Left lung (tissue), 10 donors: ENCODE measurements around the gene TICAM2. TPM values are rescaled to one million over a fixed set of nuclear protein-coding genes. Genes with fewer than 3 reads are reported as not detected.

Source experiments
- ATAC-seq: fragments of 200-7000 bp; cut with Tn5 transposase; one replicate; pipeline ENCODE4 v1.9.1; 2020; ENCODE audit warnings: moderate library complexity
- DNase-seq, 4 donors: peaks; one replicate each; pipeline ENCODE4 v3.0.0-alpha.2; 2013 to 2020
- H3K27ac ChIP-seq, 2 donors: fragments of 200-600 bp; sonication (generic) in 1 of 2; one replicate each; pipeline versions ENCODE4 v1.5.0 to v1.8.0; 2020 to 2021
- H3K27me3 ChIP-seq, 2 donors: fragments of 200-600 bp; sonication (generic) in 1 of 2; one replicate each; pipeline versions ENCODE4 v1.5.0 to v1.8.0; 2020 to 2021
- H3K36me3 ChIP-seq, 2 donors: fragments of 200-600 bp; sonication (generic) in 1 of 2; one replicate each; pipeline versions ENCODE4 v1.5.0 to v1.8.0; 2020 to 2021
- H3K4me1 ChIP-seq, 2 donors: fragments of 200-600 bp; one replicate each; pipeline ENCODE4 v1.8.0; 2021
- H3K4me3 ChIP-seq, 2 donors: fragments of 200-600 bp; sonication (generic) in 1 of 2; one replicate each; pipeline versions ENCODE4 v1.5.0 to v1.8.0; 2020 to 2021; ENCODE audit warnings: mild to moderate bottlenecking in 1 of 2
- H3K9me3 ChIP-seq, 2 donors: fragments of 200-600 bp; sonication (generic) in 1 of 2; one replicate each; pipeline versions ENCODE4 v1.5.0 to v1.8.0; 2020 to 2021
- CTCF ChIP-seq, 2 donors: fragments of 200-600 bp; sonication (generic) in 1 of 2; IDR thresholded peaks; one replicate each; pipeline versions ENCODE4 v1.5.0 to v1.8.0; 2021; ENCODE audit warnings: antibody characterized with exemption in 2 of 2
- intact Hi-C, 2 donors: fragments of 100-400 bp; cut with DNase I; formaldehyde crosslinking; loops; one replicate each; pipeline versions ENCODE4 v1.11.2 to v1.14.2; 2022
- polyA plus RNA-seq, 6 donors: library from polyadenylated mRNA; unstranded; fragments of 120-200 nt; gene quantifications; one replicate each; pipeline ENCODE4 v1.2.1, GENCODE V29; 2013; ENCODE audit not compliant: insufficient read length in 6 of 6
- total RNA-seq, 2 donors: library from RNA; stranded (reverse); fragmentation: NEBNext Ultra II Directional; extraction: Animal tissue kit (Norgen Biotek cat#: 25700); gene quantifications; one replicate each; pipeline ENCODE4 v1.2.1, GENCODE V29; 2021
- donor health status: DM: no; HTN: yes; CAD: no.
- donor health status: DM: no; HTN: no; CAD: no.

Gene TICAM2
- total and polyA plus RNA-seq, 8 donors, result 3.2 to 8.6 (median 6.4) TPM

DNA sequence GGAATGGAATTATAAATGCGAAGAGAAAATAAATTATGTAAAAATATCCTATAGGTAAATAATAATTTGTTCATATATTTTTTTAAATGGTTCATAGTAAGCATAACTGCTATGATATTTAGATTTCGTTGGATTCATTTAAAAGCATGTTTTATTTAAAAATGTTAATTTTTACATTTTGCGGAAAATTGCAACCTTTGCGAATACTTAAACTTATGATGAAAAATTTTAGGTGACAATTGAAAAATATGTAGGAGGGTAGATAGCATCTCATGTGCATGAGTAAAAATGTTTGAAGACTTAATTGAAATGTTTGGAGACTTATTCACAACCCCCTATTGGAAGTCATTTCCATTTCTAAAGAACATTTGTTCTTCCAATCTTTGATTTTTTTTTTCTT is 53.6 kb downstream of the TICAM2 start:
- H3K27me3 ChIP-seq, result no peaks in the 10 kb centered on the region
- intact Hi-C loops, result no loop called here
- H3K4me3 ChIP-seq, result no peak overlapping the region
- no peak for TF ChIP-seq CTCF (IDR thresholded peaks at IDR 0.05)
- no peaks in the 10 kb centered on the region for H3K36me3 ChIP-seq
- no peak overlapping the region for H3K27ac ChIP-seq
- H3K4me1 ChIP-seq, result peaks cover 0 to 5% of the 10 kb centered on the region in 2 donors
- peaks cover 8 to 9% of the 10 kb centered on the region in 2 donors for H3K9me3 ChIP-seq
- ATAC-seq (no peak), DNase-seq (no peak)

- no peaks in the 10 kb centered on the region for H3K36me3 ChIP-seq
- H3K27ac ChIP-seq, result peak overlapping the region; percentile 99 to 100
- no peak for TF ChIP-seq CTCF (IDR thresholded peaks at IDR 0.05)
- H3K9me3 ChIP-seq, result peaks cover 8 to 9% of the 10 kb centered on the region in 2 donors
- peak overlapping the region in 1 of 2 donors; percentile 86 for H3K4me3 ChIP-seq
- no peak for ATAC-seq
- DNase-seq, result no peak
- intact Hi-C loops, result no loop called here
- no peaks in the 10 kb centered on the region for H3K27me3 ChIP-seq
- H3K4me1 ChIP-seq, result peaks cover 0 to 34% of the 10 kb centered on the region in 2 donors
These were observed 56.9 kb downstream of the TICAM2 start for GRCh38 chr5:115545351-115545882.

DNA sequence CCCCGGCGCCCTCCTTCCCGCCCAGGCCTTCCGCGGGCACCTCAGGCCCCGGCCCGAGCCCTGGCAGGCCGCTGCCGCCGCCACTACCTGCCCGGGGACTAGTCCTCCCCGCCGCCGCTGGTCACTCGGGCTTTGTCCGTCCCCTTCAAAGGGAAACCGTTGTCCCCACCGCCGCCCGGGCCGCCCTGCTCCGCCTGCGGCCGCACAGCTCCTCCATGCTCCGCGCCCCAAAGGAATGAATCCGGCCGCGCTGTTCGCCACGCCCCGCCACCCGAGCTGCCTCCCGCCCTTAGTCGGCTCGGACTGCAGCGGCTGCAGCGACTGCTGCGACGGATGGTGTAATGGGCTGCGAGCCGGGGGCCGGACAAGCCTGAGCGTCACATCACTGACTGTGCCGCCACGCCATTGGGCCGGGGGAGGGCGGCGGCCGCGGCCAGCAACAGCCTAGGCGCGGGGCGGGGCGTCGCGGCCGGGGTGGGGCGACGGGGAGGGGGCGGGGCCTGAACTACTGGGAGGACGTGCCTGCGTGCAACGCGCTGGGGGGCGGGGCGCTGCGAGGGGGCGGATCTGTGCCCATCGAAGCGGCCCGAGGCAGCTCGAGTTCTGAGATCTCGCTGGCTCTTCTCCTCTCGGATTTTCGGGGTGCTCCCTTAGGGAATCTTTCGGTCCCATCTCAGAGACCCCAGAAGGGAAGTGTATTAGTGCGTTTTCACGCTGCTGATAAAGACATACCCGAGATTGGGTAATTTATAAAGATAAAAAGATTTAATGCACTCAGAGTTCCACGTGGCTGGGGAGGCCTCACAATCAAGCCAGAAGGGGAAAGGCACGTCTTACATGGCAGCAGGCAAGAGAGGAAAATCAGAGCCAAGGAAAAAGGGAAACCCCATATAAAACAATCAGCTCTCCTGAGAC is 57.6 kb downstream of the TICAM2 start, which contains the start of gene FEM1C:
Gene FEM1C (minus strand): TSS at position 340 of the 915 bp plus-strand sequence. CDS start 1,282 bp downstream, outside the sequence.
- peak within 1 kb of the TSS; percentile 99 to 100 for H3K27ac ChIP-seq
- H3K9me3 ChIP-seq, result peaks cover 8 to 9% of the 10 kb centered on the region in 2 donors
- peaks cover 0 to under 1% of the 10 kb centered on the region in 2 donors for H3K36me3 ChIP-seq
- H3K4me3 ChIP-seq, result peak within 1 kb of the TSS; percentile 69 to 86
- peaks cover 0 to 41% of the 10 kb centered on the region in 2 donors for H3K4me1 ChIP-seq
- DNase-seq, result peak; percentile 93 to 100 (median 98)
- TF ChIP-seq CTCF (IDR thresholded peaks at IDR 0.05), result peak in 1 of 2 donors; percentile 10
- ATAC-seq, result peak; percentile 95
- intact Hi-C loops, result no loop called here
- no peaks in the 10 kb centered on the region for H3K27me3 ChIP-seq

DNA sequence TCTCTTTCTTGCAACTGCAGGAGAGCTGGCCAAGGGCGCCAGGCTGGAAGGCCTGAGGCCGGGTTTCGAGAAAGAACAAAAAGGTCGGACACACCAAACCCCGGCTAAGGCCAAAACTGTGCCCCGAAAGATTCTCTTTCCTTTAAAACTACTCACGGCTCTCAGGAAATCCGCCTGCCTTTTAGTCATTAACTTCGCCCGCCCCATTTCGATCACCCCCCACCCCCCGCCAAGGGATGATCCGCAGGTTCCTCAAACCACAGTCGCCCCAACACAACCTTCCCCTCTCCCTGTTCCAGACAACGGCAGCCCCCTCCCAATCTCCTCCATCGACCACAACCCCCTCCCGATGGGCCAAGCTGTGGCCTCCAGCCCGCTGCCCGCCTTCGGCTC is 58.2 kb downstream of the TICAM2 start:
- Histone ChIP-seq H3K4me1 (peaks cover 0 to 47% of the 10 kb centered on the region in 2 donors), H3K27ac (peak overlapping the region; percentile 99 to 100), H3K9me3 (peaks cover 8 to 9% of the 10 kb centered on the region in 2 donors), H3K27me3 (no peaks in the 10 kb centered on the region), H3K4me3 (peak overlapping the region; percentile 69 to 86), H3K36me3 (peaks cover 0 to 7% of the 10 kb centered on the region in 2 donors)
- TF ChIP-seq CTCF (IDR thresholded peaks at IDR 0.05), result no peak
- intact Hi-C loops, result no loop called here
- peak in 3 of 4 donors; percentile 56 to 81 (median 64) for DNase-seq
- ATAC-seq, result peak; percentile 44
